ENCODE results near the gene MEX3D. TPM values are rescaled to one million over a fixed set of nuclear protein-coding genes. Genes with fewer than 3 reads are reported as not detected.
A peak's percentile ranks its signal among the peaks of the same experiment; 100 is the strongest.

MEX3D gene
- total RNA-seq, 1 experiment from 2014 or later: 69.2 TPM

DNA sequence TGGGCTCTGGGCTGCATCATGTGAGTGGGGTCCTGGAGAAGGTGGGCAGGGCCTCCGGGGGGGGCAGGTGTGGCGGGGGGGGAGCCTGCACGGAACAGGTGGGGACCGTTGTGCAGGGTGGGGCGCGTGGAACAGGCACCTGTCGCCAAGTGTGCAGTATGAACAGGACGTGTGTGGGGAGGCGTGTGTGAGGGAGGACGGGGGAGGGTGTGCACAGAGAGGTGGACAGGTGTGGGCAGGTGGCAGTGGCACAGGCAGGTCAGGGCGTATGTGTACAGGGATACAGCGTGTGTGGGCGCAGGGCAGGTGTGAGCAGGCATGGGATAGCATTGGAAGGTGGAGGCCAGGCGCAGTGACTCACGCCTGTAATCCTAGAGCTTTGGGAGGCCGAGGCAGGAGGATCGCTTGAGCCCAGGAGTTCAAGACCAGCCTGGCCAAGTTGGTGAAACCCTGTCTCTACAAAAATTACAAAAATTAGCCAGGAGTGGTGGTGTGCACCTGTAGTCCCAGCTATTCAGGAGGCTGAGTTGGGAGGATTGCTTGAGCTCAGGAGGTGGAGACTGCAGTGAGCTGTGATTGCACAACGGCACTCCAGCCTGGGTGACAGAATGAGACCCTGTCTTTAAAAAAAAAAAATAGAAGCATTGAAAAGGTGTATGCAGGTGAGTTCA lies 41.0 kb downstream of the MEX3D start:
- no TSS peak for BruUV-seq (replicated peaks)
- no peak for DNase-seq (ENCODE audit: low read depth, low spot score)

GRCh38 chr19:1526066-1526778 lies 41.9 kb downstream of the MEX3D start:
- Histone ChIP-seq H3K36me3 (ENCODE audit: control insufficient read depth in 1 of 2, insufficient read depth in 2 of 2, low read length in 2 of 2) (no peaks in the 10 kb centered on the region), H2AFZ (ENCODE audit: low read depth, low read length, poor library complexity, severe bottlenecking) (no peak overlapping the region), H3K9ac (ENCODE audit: low read length) (no peak overlapping the region), H3K4me2 (ENCODE audit: low read length) (no peak overlapping the region), H3K9me2 (ENCODE audit: insufficient read depth) (no peaks in the 10 kb centered on the region), H3K27me3 (ENCODE audit: insufficient read depth, low read length) (no peaks in the 10 kb centered on the region), H4K20me1 (ENCODE audit: insufficient read depth) (no peaks in the 10 kb centered on the region), H3K9me3 (ENCODE audit: control insufficient read depth in 1 of 2, insufficient read depth in 1 of 2, low read depth in 1 of 2, low read length in 2 of 2) (no peaks in the 10 kb centered on the region), H3K4me1 (ENCODE audit: control insufficient read depth in 1 of 2, insufficient read depth in 2 of 2, low read length in 2 of 2) (no peaks in the 10 kb centered on the region), H3K4me3 (replicated peaks in 1 of 2; ENCODE audit: low read depth in 1 of 2, low read length in 2 of 2) (no peak overlapping the region), H3K27ac (ENCODE audit: low read depth, low read length) (no peak overlapping the region), H3K79me2 (ENCODE audit: insufficient read depth, low read length) (no peaks in the 10 kb centered on the region)
- ATAC-seq (no peak), DNase-seq (ENCODE audit: low read depth, low spot score) (no peak)
- no TSS peak for BruUV-seq (replicated peaks)
- ChIA-PET RAD21 (ENCODE audit: low non-redundant PET in 1 of 2, low total read pairs in 2 of 2, uncharacterized antibody in 2 of 2, unreplicated experiment in 2 of 2) (no interaction called here), CTCF (no interaction called here), POLR2A (no interaction called here)
- intact Hi-C loops (cut with micrococcal nuclease): no loop called here
- TF ChIP-seq EZH2 (IDR thresholded peaks at IDR 0.05) (no peak), TCF7L2 (IDR thresholded peaks at IDR 0.05; ENCODE audit: borderline replicate concordance, extremely low read depth, insufficient read depth, insufficient read length) (no peak), SIN3A (IDR thresholded peaks at IDR 0.05; ENCODE audit: low read depth) (no peak), EZH2phosphoT487 (IDR thresholded peaks at IDR 0.05; ENCODE audit: borderline replicate concordance) (no peak), ZFX (IDR thresholded peaks at IDR 0.05) (no peak), ATF3 (IDR thresholded peaks at IDR 0.05) (no peak), CEBPB (IDR thresholded peaks at IDR 0.05; ENCODE audit: low read depth) (no peak), JUND (IDR thresholded peaks at IDR 0.05) (no peak), YY1 (IDR thresholded peaks at IDR 0.05; ENCODE audit: extremely low read depth, insufficient replicate concordance, low read depth, low read length) (no peak), EGR1 (IDR thresholded peaks at IDR 0.05; ENCODE audit: low read depth) (no peak), SP1 (IDR thresholded peaks at IDR 0.05; ENCODE audit: low read depth) (no peak), SRF (IDR thresholded peaks at IDR 0.05; ENCODE audit: low read depth) (no peak), POLR2AphosphoS5 (IDR thresholded peaks at IDR 0.05; ENCODE audit: low read depth, low read length) (no peak)
- TF ChIP-seq, protein P1, sequence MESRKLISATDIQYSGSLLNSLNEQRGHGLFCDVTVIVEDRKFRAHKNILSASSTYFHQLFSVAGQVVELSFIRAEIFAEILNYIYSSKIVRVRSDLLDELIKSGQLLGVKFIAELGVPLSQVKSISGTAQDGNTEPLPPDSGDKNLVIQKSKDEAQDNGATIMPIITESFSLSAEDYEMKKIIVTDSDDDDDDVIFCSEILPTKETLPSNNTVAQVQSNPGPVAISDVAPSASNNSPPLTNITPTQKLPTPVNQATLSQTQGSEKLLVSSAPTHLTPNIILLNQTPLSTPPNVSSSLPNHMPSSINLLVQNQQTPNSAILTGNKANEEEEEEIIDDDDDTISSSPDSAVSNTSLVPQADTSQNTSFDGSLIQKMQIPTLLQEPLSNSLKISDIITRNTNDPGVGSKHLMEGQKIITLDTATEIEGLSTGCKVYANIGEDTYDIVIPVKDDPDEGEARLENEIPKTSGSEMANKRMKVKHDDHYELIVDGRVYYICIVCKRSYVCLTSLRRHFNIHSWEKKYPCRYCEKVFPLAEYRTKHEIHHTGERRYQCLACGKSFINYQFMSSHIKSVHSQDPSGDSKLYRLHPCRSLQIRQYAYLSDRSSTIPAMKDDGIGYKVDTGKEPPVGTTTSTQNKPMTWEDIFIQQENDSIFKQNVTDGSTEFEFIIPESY (IDR thresholded peaks at IDR 0.05; ENCODE audit: extremely low read depth, insufficient replicate concordance, low read length): no peak
- TF ChIP-seq, protein P2, sequence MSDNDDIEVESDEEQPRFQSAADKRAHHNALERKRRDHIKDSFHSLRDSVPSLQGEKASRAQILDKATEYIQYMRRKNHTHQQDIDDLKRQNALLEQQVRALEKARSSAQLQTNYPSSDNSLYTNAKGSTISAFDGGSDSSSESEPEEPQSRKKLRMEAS (IDR thresholded peaks at IDR 0.05): no peak

More for the DNA sequence above, 41.0 kb downstream of the MEX3D start:
- no peak overlapping the region for H3K4me3 ChIP-seq (replicated peaks in 1 of 2; ENCODE audit: low read depth in 1 of 2, low read length in 2 of 2)
- TF ChIP-seq POLR2AphosphoS5 (IDR thresholded peaks at IDR 0.05; ENCODE audit: low read depth, low read length) (no peak), EGR1 (IDR thresholded peaks at IDR 0.05; ENCODE audit: low read depth) (no peak), JUND (IDR thresholded peaks at IDR 0.05) (no peak), EZH2phosphoT487 (IDR thresholded peaks at IDR 0.05; ENCODE audit: borderline replicate concordance) (no peak), FOSL1 (IDR thresholded peaks at IDR 0.05; ENCODE audit: low read depth) (no peak)
- H3K27ac ChIP-seq (ENCODE audit: low read depth, low read length): no peak overlapping the region
- H3K9me3 ChIP-seq (ENCODE audit: control insufficient read depth in 1 of 2, insufficient read depth in 1 of 2, low read depth in 1 of 2, low read length in 2 of 2): no peaks in the 10 kb centered on the region
- no peak overlapping the region for H2AFZ ChIP-seq (ENCODE audit: low read depth, low read length, poor library complexity, severe bottlenecking)
- H3K4me2 ChIP-seq (ENCODE audit: low read length): no peak overlapping the region
- H4K20me1 ChIP-seq (ENCODE audit: insufficient read depth): no peaks in the 10 kb centered on the region
- no peaks in the 10 kb centered on the region for H3K9me2 ChIP-seq (ENCODE audit: insufficient read depth)
- no peaks in the 10 kb centered on the region for H3K27me3 ChIP-seq (ENCODE audit: insufficient read depth, low read length)
- ChIA-PET POLR2A (no interaction called here), CTCF (no interaction called here), RAD21 (ENCODE audit: low non-redundant PET in 1 of 2, low total read pairs in 2 of 2, uncharacterized antibody in 2 of 2, unreplicated experiment in 2 of 2) (no interaction called here)
- H3K36me3 ChIP-seq (ENCODE audit: control insufficient read depth in 1 of 2, insufficient read depth in 2 of 2, low read length in 2 of 2): no peaks in the 10 kb centered on the region
- H3K9ac ChIP-seq (ENCODE audit: low read length): no peak overlapping the region
- H3K4me1 ChIP-seq (ENCODE audit: control insufficient read depth in 1 of 2, insufficient read depth in 2 of 2, low read length in 2 of 2): no peaks in the 10 kb centered on the region
- no peaks in the 10 kb centered on the region for H3K79me2 ChIP-seq (ENCODE audit: insufficient read depth, low read length)
- 0 out of 2 replicates have a peak, but pooled peaks have one; percentile 27 for ATAC-seq
- intact Hi-C loops (cut with micrococcal nuclease): no loop called here

Measured in HCT116 (cell line).